ENCODE data around the gene AAK1.
A peak's percentile ranks its signal among the peaks of the same experiment; 100 is the strongest.
"Not testable (repeated sequence)": the region's sequence is repeated elsewhere in the genome, so short reads cannot be mapped to it uniquely, and the experiment has no call there.

AAK1 gene

GRCh38 chr2:69561101-69561500 lies 82.4 kb downstream of the AAK1 start:
- H3K4me3 ChIP-seq (ENCODE audit: low read depth, low read length), result no peak overlapping the region
- TF ChIP-seq CTCF (IDR thresholded peaks at IDR 0.05; ENCODE audit: insufficient read depth, low read depth, low read length, missing control alignments), result no peak
- DNase-seq (ENCODE audit: low read depth), result no peak

- H3K4me3 ChIP-seq (ENCODE audit: low read depth, low read length), result no peak overlapping the region
- no peak for TF ChIP-seq CTCF (IDR thresholded peaks at IDR 0.05; ENCODE audit: insufficient read depth, low read depth, low read length, missing control alignments)
- no peak for DNase-seq (ENCODE audit: low read depth)
Observed at GRCh38 chr2:69560147-69560482, 83.4 kb downstream of the AAK1 start.

- DNase-seq (ENCODE audit: low read depth), result peak; percentile 80
- TF ChIP-seq CTCF (IDR thresholded peaks at IDR 0.05; ENCODE audit: insufficient read depth, low read depth, low read length, missing control alignments), result peak; percentile 70
Observed at GRCh38 chr2:69559442-69560146, 83.9 kb downstream of the AAK1 start.

GRCh38 chr2:69556008-69556407 lies 87.5 kb downstream of the AAK1 start:
- DNase-seq (ENCODE audit: low read depth), result no peak

More at GRCh38 chr2:69559442-69560146, 83.9 kb downstream of the AAK1 start:
- H3K4me3 ChIP-seq (ENCODE audit: low read depth, low read length), result no peak overlapping the region

GRCh38 chr2:69554981-69555380 lies 88.6 kb downstream of the AAK1 start:
- peak; percentile 81 for DNase-seq (ENCODE audit: low read depth)
- TF ChIP-seq CTCF (IDR thresholded peaks at IDR 0.05; ENCODE audit: insufficient read depth, low read depth, low read length, missing control alignments), result no peak
- H3K4me3 ChIP-seq (ENCODE audit: low read depth, low read length), result peak overlapping the region; percentile 4

More at GRCh38 chr2:69556008-69556407, 87.5 kb downstream of the AAK1 start:
- TF ChIP-seq CTCF (IDR thresholded peaks at IDR 0.05; ENCODE audit: insufficient read depth, low read depth, low read length, missing control alignments), result no peak
- H3K4me3 ChIP-seq (ENCODE audit: low read depth, low read length), result no peak overlapping the region

GRCh38 chr2:69554568-69554967 lies 89.0 kb downstream of the AAK1 start:
- H3K4me3 ChIP-seq (ENCODE audit: low read depth, low read length), result peak overlapping the region; percentile 4
- peak; percentile 69 for DNase-seq (ENCODE audit: low read depth)
- no peak for TF ChIP-seq CTCF (IDR thresholded peaks at IDR 0.05; ENCODE audit: insufficient read depth, low read depth, low read length, missing control alignments)

- no peak overlapping the region for H3K4me3 ChIP-seq (ENCODE audit: low read depth, low read length)
- DNase-seq (ENCODE audit: low read depth), result no peak
- TF ChIP-seq CTCF (IDR thresholded peaks at IDR 0.05; ENCODE audit: insufficient read depth, low read depth, low read length, missing control alignments), result no peak
Observed at GRCh38 chr2:69553991-69554390, 89.5 kb downstream of the AAK1 start.

- DNase-seq (ENCODE audit: low read depth), result not testable (repeated sequence)
Observed at GRCh38 chr2:69550511-69550910, 93.0 kb downstream of the AAK1 start.

More at GRCh38 chr2:69550511-69550910, 93.0 kb downstream of the AAK1 start:
- H3K4me3 ChIP-seq (ENCODE audit: low read depth, low read length), result not testable (repeated sequence)
